Ramos (cell line): Measurements from ENCODE around the gene CHSY1.
"Not testable (repeated sequence)": the region's sequence is repeated elsewhere in the genome, so short reads cannot be mapped to it uniquely, and the experiment has no call there.

Source experiments
- in situ Hi-C: fragments of 300-500 bp; cut with MboI; formaldehyde crosslinking; loops from one replicate; pipeline ENCODE4 v1.14.3; 2022; ENCODE audit warnings: low sequenced_read_pairs; ENCODE audit not compliant: unreplicated experiment

CHSY1 gene

DNA sequence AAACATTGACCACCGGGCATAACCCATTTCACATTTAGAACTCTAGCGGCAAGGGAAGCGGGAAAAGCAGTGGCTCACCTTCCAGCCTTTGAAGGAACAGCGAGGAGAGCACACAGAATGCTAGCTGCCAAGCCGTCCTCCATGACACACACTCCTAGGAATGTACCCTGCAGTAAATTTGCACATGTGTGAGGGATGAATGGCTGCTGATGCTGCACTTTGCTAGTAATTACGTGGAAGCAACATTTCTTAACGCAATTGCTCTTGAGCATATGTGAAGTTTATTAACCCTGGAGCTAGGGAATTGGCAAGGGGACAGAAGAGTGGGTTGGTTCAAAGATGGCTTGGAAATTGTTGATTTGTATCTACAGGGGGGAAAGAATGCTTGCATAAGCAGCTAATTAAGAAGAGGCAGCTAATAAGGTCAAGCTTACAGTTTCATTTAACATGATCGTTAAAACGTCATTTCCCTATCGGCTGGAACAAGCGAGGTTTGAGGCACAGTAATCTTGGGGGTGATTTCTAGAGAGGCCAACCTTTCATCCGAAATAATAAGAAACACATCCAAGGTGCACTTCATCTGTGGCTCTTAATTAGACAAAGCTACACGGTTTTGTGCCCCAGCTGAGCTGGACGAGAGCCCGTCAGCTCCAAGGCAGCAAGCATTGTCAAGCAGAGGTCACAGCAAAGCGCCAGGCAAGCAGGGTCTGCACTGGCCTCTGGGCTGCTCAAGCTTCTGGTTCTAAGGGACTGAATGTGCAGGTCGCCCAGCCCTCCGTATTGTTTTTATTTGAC lies 123.4 kb downstream of the CHSY1 start:
- in situ Hi-C loops = no loop called here

DNA sequence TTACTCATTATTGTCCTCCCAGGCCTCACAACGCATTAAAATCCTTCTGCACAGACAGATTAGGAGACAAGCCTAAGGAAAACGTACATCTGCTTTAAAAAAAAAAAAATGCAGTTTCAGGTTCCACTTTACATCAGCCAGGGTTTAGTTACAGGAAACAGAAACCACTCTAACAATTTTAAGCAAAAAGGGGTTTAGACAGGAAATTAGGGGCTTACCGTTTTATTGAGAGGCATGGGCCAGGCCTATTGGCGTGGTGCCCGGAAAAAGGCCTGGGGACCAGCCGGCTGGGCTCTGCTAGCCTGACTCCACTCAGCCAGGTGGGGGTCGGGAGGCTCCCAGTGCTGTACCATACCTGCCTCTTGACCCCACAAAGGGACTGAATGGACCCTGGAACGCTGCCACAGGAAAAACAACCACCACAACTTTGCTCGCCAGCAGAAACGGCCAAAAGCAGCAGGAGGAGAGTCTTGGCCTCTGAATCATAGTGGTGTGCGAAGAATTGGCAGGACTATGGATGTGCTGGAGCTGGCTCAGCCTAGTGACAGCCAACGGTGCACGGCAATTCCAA lies 124.3 kb downstream of the CHSY1 start:
- in situ Hi-C loops = no loop called here

DNA sequence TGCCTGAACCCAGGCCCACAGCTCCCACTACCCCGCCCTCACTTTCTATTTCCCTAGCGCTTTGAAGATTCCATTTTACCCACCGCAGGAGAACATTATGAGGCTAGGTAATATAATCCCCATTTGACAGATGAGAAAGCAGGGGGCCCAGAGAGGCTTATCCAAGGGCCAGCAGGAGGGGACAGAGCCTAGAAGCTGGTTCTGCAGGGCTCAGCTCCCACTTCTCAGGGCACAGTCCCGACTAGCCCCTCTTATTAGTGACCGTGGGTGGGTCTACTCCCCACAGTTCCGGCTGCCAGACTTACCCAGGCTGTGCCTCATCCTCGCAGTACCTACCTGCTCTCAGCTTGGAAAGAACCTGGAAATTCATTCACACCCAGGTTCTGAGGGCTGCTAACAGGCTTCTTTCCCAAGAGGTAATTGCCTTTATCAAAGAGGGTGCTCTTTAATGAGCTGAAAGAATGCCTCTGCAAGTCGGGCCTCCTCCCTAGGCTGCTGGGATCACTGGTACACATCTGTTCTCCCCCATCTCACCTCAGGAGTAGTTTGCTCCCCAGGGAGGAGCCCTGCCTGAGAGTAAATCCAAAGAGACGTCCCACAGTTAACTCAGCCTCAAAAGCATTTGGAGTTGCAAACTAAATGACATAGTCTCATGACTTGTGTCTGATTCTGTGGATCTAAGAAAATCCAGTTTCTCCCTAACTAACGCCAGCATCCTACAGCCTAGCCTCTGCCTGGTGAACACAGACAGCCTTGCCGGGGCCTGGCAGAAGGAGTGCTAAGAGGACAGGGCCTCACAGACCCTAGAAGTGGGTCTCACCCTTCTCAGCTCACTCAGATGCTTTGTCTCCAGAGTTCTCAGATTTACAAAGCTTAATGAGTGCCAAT lies 125.0 kb downstream of the CHSY1 start:
- in situ Hi-C loops = no loop called here

DNA sequence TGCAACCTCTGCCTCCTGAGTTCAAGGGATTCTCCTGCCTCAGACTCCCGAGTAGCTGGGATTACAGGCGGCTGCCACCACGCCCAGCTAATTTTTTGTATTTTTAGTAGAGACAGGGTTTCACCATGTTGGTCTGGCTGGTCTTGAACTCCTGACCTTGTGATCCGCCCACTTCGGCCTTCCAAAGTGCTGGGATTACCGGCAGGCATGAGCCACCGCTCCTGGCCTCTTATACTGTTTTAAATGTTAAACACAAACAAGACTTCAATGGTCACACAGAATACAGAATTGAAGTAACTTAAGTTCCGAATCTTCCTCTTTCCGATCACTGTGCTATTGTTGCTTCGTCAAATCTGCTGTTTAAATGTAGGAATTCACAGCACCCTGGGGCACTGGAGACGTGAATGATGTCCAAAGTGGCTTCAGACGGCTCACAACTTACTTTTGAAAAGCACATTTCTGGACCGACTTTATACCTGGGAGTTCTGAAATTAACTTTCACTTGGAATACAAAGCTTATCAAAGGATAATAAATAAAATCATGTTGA lies 125.9 kb downstream of the CHSY1 start:
- in situ Hi-C loops = not testable (repeated sequence)
